GM19324 (cell line): ENCODE data around the gene TBC1D8.

ENCODE experiments used
- ATAC-seq: cut with Tn5 transposase; IDR thresholded peaks from one replicate; pipeline ENCODE4 v1.9.1; 2021; ENCODE audit warnings: mild to moderate bottlenecking, moderate library complexity; ENCODE audit not compliant: unreplicated experiment, low FRiP score

The TBC1D8 gene

DNA sequence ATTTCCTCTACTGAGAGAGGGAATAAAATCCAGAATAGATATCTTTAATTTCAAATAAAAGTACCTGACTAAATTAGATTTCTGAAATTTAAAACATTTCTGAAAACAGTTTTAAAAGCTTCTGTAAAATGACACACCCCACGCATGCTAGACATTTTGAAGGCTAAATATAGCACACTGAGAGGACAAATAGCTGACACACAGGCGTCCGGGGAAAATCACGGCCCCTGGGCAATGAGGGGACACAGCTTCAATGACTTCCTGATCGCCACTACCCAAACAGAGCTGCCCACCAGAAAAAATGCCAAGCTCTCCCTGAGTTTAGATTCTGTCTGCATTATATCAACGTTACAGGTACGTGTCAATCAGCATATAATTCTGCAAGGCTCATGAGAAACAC is 10.9 kb downstream of the TBC1D8 start:
- no peak for ATAC-seq

DNA sequence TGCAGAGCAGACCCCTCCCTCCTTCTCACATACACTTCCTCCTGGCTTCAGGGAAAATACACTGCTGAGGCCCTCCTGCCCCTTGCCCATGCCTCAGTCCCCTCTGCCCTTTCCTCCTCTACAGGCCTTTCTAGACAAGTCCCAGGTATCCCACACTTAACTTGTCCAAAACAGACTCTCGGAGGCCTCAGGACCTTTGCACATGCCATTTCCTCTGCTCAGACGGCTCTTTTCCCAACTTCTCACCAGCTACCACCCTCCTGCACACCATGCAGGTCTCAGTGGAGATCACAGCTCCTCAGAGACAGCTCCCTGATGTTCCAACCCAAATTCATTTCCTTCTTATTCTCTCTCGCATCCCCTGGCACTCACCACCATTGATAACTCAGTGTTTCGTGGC is 11.7 kb downstream of the TBC1D8 start:
- no peak for ATAC-seq

DNA sequence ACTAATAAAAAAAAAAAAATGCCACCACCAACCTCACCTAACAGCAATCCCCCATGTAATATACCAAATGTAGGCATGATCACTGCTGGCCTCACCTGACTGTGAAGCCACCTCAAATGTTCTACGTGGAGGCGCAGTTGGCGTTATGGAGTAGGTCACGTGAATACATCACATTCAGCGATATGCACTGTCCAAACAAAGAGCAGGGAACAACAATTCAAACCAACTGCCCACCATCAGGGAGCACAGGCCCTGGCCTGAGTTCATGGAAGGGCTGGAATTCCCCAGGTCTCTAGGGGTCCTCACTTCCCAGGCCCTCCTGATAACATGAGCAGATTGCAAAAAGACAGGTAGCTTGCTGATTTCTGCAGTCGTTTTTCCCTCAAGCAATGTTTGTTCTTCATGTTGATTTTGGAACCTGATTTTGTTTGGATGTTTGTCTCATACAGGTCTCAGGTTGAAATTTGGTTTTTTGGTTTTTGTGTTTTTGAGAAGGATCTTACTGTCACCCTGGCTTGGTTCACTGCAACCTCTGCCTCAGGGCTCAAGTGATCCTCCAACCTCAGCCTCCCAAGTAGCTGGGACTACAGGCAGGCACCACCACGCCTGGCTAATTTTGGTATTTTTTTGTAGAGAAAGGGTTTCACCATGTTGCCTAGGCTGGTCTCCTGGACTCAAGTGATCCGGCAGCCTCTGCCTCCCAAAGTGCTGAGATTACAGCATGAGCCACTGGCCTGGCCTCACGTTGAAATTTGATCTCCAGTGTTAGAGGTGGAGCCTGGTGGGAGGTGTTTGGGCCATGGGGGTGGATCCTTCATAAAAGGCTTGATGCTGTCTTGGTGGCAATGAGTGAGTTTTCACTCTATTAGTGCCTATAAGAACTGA is 15.5 kb downstream of the TBC1D8 start:
- no peak for ATAC-seq

DNA sequence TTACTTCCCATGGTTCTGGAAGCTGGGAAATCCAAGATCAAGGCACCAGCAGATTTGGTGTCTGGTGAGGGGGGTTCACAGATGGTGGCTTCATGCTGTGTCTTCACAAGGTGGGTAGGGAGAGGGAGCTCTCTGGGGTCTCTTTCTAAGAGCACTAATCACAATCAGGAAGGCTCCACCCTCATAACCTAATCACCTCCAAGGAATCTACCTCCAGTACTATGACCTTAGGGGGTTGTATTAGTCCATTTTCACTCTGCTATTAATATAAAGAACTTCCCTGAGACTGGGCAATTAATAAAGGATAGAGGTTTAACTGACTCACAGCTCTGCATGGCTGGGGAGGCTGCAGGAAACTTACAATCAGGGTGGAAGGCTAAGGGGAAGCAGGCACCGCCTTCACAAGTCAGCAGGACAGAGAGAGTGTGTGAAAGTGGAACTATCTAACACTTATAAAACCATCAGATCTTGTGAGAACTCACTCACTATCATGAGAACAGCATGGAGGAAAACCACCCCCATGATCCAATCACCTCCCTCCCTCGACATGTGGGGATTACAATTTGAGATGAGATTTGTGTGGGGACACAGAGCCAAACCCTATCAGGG is 17.6 kb downstream of the TBC1D8 start:
- ATAC-seq, result no peak

DNA sequence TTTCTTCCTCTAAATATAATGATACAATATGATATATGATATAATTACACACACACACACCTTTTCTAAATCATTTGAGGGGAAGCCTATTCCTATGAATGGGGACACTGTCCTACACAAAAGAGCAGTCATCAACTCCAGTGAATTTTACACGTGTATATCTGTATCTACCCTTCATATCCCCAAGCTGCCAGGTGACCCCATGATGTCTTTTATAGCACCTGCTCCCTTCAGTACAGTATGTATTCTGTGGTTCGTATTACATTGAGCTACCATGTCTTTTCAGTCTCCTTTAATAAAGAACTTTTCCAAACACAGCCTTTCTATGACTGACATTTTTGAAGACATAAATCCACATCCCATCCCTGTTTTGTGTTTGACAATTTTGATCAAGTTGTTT is 19.0 kb downstream of the TBC1D8 start:
- ATAC-seq, result no peak

DNA sequence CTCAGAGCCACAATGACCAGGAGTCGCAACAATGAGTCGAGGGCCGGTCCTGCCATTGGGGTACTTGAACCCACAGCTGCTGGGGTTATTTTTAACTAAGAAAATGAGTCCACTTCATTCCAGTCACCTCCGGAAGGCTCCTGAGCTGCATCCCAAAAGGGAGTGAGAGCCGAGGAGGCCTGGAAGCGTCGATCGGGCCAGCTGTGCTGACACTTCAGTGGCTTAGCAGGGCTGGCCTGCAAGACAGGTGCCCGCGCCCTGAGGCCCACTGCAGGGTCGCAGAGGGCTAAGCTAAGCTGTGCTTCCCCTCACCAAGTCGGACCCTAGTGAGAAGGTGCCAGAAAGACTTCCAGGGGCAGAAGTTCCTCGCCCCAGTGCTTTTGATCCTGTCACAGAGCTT is 21.1 kb downstream of the TBC1D8 start:
- no peak for ATAC-seq

DNA sequence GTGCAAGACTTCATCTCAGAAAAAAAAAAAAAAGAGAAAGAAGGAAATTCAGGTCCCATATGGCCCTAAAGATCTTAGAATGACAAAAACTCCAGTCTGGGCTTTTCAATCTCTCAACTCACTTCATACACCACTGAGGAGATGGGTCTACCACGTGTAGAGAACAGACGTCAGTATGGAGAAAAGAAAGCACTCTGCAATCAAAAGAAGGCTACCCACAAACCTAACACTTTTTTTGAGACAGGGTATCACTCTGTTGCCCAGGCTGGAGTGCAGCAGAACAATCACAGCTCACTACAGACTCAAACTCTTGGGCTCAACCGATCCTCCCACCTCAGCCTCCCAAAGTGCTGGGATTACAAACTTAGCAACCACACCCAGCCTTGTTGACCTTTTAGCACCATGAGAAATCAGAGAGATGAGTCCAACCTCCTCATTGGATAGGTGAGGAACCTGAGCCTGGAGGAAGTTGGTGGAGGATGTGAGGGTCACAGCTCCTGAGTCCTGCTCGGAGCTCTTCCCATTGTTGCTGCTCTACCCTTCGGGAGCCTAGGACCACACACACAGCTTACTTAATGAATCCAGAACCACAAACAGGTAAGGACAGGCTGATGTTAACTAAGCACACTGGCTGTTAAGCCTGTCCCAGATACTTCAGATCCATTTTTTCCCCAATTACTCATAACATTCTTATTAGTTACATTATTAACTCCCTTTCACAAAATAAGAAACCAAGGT is 23.7 kb downstream of the TBC1D8 start:
- no peak for ATAC-seq

DNA sequence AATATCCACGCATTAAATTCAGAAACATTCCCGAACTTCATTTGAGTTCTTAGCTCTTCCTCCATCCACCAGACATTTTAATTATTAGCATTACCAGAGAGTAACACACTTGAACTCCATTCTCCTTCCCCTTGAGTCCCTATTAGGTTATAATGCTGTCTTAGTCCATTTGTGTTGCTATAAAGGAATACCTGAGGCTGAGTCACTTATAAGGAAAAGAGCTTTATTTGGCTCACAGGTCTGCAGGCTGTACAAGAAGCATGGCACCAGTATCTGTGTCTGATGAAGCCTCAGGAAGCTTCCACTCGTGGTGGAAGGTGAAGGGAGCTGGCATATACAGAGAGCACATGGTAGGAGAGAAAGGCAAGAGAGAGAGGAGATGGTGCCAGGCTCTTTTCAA is 25.4 kb downstream of the TBC1D8 start:
- no peak for ATAC-seq

DNA sequence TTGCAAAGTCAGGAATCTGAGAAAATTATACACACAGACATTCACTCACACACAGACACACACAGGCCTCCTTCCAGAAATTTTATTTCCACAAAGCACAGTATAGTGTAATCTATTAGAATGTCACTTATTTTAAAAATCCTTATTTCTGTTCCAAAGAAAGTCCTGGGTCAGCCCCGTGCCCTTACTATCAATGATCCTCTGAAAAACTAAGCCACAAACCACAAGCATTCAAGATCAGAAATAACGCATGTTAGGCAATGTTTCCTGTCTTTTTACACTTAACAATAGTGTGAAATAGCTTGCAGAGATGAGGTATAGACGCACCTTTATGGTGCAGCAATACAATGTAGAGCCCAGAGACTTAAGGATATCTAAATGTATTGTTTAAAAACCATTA is 25.8 kb downstream of the TBC1D8 start:
- no peak for ATAC-seq

DNA sequence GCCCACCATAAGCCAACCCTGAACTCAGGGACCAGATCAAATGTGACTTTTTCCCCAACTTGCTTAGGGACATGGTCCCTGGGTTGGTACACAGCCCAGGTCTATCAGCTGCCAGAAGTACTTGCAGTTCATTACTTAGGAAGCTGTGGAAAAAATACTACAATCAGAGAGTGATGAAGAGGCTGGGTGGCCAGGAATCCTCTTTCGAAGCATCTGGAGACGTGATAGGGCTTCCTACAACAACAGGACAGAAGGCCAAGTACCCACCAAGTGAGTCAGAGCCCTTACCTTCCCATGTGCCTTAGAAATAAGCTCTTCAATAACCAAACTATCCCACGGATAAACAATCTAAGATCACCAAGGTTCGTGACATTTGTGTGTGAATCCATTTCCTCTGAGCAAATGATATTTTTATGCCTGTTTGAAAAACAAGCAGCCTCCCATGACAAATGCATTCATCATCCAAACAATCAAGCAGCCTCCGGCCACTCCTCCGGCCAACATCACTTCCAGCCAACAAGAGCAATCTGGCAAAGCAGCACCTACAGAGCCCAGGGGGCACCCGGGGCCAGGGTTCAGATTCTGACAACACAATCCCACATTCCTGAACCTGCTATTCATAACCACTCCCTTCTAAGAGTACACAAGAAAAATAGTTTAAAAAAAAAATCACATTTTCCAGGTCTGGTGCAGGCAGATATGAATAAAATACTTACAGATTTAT is 26.4 kb downstream of the TBC1D8 start:
- ATAC-seq, result no peak

DNA sequence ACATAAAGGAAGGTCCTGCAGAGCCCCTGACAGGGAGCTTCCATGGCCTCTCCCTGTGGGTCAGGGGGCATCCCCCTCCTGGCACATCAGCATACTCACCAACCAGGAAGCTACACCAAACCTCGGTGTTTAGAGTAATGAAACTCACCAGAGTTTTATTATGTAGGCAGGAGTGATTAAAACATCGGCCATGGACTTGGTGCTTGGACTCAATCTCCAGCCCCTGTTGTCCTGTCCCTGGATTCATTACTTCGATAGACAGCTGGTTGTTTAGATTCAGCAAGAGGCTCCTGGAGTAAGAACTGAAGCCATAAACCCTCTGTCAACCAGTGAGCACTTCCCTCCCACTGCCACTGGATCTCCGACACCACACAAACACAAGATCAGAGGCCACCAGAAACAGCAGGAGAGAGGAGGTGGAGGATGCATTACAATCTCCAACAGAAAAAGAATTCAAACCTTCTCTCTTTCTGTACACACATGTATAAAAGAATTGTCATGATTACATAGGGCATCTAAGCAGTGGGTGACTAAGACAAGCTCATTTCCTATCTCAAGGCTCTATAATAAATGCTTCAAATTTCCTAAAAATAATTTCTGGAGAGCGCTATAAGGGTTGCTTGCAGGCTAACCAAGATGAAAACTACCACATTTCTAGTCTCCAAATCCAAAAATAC is 27.2 kb downstream of the TBC1D8 start:
- ATAC-seq, result no peak

DNA sequence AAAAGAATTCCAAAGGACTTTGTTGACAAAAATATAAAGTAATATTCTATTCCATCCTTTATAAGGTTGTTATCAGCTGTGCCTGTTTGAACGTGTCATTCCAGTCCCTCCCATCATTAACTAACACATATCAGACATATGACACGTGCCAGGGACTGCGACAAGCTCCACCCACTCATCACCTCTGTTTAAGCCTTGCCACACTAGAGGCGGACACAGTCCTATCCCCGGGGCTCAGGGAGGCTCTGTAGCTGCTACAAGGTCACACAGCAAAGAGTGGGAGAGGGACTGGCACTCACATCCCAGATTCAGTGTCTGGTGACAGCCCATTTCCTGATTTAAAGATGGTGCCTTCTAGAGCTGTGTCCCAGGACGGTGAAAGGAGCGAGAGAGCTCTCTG is 30.0 kb downstream of the TBC1D8 start:
- no peak for ATAC-seq

DNA sequence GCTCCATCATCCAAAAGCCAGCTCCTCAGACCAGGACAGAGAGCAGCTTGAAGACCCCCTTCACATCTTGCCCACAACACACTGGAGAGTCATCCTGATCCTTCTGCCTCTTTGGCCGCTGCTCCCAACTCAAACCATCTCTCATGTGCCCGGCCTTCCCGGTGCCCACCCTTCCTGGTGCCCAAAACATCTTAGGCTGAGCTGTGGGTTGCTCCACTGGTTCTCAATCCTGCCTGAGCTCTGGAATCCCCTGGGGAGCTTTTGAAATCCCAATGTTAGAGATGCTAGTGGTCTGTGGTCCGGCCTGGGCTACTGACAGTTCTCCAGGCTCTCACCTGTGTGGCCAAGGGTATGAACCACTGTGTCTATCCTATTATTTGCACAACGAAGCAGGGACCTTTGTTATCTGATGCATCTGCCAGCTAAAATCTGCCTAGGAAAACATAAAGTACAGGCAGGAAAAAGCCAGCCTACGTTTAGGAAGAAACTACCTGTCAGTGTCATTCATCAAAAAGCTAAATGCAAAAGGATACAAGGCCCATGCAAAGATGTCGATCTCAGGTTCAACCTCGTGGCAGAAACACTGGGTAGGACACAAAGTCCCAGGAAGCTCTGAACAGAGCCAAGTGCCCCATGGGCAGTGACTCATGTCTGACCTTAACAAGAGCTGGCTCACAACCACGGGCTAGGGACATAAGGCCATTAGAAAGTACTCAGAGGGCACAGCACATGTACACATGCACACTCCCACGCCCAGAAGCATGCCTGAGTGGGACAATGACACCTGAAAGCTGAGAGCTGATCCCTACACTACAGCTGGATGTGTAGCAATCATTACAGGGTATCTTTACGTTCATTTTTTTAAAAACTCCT is 30.8 kb downstream of the TBC1D8 start:
- no peak for ATAC-seq

DNA sequence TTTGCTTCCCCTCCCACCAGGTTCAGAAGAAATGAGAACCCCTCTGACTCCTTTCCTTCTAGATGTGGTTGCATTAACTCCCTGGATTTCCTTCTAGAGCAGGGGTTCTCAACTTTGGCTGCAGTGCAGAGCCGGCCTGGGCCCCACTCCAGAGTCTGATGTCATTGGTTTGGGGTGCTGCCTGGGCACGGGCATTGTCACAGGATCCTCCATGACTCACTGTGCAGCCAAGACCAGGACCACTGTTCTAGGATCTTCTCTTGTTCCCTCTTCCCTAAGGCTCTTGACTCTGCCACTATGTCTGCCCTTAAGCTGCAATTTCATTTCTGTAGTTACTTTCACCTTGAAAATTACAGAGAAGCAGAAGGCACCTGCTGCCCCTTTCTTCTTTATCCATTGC is 31.8 kb downstream of the TBC1D8 start:
- no peak for ATAC-seq

DNA sequence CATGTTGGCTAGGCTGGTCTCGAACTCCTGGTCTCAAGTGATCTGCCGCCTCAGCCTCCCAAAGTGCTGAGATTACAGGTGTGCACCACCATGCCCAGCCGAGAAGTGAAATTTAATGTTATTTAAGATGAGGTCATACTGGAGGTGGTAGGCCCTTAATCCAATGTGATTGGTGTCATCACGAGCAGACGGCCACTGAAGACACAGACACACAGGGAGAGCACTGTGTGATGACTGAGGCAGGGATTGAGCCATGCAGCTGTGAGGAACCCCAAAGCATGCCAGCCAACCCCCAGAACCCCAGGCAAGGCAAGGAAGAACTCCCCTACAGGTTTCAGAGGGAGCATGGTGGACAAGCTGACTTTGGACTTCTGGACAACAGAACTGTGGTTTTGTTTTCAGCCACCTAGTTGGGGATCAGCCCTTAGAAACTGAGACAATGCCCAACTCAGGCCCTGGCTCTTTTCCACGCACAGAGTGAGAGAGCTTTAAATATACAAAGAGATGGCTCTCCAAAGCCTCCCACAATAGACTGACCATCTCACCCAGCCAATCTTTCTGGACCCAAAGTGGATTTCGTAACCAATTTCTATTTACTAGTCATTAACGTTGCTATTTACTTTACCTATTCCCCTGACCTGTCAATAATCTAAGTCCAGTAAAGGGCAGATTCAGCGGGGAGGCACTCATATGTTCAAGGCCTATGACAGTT is 34.2 kb downstream of the TBC1D8 start:
- ATAC-seq, result no peak

DNA sequence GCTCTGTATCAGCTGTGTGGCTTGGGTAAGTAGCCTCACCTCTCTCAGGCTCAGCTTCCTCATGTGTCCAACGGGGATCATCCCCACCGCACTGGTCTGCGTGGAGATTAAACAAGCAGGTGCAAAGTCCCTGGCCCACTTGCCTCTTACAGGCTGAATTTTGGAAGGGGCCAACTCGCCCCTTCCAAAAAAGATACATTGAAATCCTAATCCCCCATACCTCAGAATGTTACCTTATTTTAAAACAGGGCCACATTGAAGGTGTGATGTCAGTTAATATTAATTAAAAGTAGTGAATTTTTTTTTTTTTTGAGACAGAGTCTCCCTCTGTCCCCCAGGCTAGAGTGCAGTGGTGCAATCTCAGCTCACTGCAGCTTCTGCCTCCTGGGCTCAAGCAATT is 34.8 kb downstream of the TBC1D8 start:
- ATAC-seq, result no peak

DNA sequence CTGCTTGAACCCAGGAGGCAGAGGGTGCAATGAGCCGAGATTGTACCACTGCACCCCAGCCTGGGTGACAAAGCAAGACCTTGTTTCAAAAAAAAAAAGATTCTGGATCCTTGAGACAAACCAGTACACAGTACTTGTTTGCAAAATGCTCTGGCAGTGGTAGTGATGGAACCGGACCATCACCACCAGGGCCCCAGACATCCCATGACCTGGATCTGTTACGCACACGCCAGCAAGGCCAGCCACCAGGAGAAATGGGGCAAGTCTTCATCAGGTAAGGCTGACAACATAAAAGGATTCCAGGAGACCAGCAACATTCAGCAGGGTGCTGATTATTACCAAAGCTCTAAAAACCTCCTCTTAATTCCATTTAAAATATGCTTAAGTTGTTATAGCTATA is 35.5 kb downstream of the TBC1D8 start:
- no peak for ATAC-seq

DNA sequence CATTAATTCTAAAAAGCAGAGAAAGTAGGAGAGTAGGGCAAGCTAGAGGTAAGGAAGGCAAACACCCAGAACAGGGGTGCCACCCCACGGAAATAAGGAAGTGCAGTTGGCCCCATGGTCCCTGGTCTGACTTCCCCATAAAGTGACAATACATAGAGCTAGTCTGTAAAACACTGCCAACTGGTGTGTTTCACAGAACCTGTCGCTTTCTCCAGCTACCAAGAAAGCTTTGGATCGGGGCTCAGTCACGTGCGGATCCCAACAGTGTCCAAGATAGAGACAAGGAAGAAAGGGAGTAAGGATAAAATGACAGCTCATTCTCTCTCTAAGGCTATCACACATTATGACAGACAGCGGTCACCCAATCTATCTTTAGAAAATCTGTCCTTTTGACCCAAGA is 36.4 kb downstream of the TBC1D8 start:
- ATAC-seq, result no peak

DNA sequence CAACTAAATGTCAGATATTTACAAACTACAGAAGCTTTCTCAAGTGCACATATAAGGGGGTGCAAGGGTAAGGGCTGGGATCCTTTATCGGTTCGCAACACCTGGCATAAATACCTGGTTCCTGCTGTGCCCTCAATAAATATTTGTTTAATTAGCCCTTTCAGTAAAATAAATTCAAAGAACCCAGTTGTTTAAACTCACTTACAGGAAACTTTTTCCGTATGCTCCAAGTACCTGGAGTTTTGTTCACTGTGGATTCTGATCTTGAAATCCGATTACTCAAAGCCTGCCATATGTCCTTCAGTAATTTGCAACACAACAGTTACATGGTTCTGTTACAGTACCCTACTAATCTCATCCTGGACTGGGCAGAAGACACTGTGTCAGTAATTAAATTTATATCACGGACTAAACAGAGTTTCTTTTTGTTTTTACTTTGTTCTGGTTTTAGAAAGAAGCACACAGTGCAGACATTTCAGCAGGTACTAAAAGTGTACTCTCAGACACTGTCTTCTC is 36.9 kb downstream of the TBC1D8 start:
- ATAC-seq, result no peak
